ENCODE measurements around the gene IL18BP.
A peak's percentile ranks its signal among the peaks of the same experiment; 100 is the strongest.

Gene IL18BP

DNA sequence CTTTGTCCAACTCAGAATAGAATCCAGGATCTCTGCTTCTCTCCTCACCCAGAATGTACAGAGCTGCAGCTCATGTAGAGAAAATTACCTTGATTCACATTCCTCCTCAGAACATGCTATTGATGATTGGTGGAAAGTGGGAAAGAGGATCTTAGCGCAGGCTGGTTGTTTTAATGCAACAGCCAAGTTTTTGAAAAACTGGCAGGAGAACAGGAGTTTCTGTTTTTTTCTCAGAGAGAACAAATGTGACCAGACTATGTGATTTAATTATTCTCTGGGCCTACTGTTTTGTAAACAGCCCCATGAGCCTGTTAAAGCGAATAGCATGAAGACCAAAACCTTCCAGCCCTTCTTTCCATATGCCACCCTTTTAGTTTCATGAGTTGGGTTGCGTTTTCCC, 19.1 kb upstream of the IL18BP start:
- Histone ChIP-seq H3K4me2 (ENCODE audit: low read length) (no peak overlapping the region), H3K79me2 (ENCODE audit: control insufficient read depth, insufficient read depth, low read length, poor library complexity) (no peaks in the 10 kb centered on the region), H3K18ac (ENCODE audit: low read length) (no peak overlapping the region), H2BK12ac (ENCODE audit: low read length) (no peak overlapping the region), H3K4ac (ENCODE audit: low read depth, low read length) (no peak overlapping the region), H3K9ac (ENCODE audit: low read length) (no peak overlapping the region), H3K14ac (ENCODE audit: low read length) (no peak overlapping the region), H2BK120ac (ENCODE audit: insufficient read depth, low read length, poor library complexity) (no peak overlapping the region), H3K27ac (ENCODE audit: low read depth, low read length) (no peak overlapping the region), H4K12ac (ENCODE audit: low read depth, low read length) (no peak overlapping the region), H4K8ac (ENCODE audit: low read depth, low read length) (no peak overlapping the region), H3K27me3 (ENCODE audit: insufficient read depth, low read length) (no peaks in the 10 kb centered on the region), H3K79me1 (ENCODE audit: low read length) (no peaks in the 10 kb centered on the region), H3K36me3 (ENCODE audit: control insufficient read depth in 1 of 2, insufficient read depth in 2 of 2, low read length in 2 of 2) (peaks cover 6 to 7% of the 10 kb centered on the region in 2 experiments), H4K91ac (ENCODE audit: low read depth, low read length) (no peak overlapping the region), H2AK5ac (ENCODE audit: low read length) (no peak overlapping the region), H3K9me3 (ENCODE audit: insufficient read depth, low read depth, low read length) (no peaks in the 10 kb centered on the region), H3K4me1 (ENCODE audit: control insufficient read depth in 1 of 2, insufficient read depth in 2 of 2, low read length in 2 of 2) (no peaks in the 10 kb centered on the region), H2BK5ac (ENCODE audit: low read depth, low read length, poor library complexity) (no peak overlapping the region), H2AFZ (ENCODE audit: insufficient read depth, low read length, poor library complexity) (no peak overlapping the region), H3K23ac (ENCODE audit: low read length) (no peak overlapping the region), H3K4me3 (ENCODE audit: low read depth, low read length) (no peak overlapping the region)
- no peak for DNase-seq
- no CpG with 5 or more reads among the region's 3 CpGs for WGBS (ENCODE audit: extremely low coverage, insufficient coverage, insufficient read length)

DNA sequence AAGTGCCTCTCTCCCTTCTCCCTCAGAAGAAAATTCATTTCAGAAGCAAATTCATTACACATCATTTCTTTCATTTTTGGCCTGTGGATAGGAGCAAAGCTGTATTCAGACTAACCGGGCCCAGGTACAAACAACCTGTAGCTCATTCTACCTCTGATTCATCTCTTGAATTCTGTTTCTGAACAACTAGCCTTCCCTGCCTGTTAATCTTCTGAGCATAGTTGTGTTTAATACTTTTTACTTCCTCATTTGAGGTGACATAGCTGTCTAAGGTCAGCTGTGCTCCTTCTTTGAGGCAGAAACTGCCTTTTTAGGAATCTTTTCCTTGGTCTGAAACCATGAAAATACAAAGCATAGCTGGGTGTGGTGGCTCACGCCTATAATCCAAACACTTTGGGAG, 12.6 kb upstream of the IL18BP start:
- Histone ChIP-seq H3K79me2 (ENCODE audit: control insufficient read depth, insufficient read depth, low read length, poor library complexity) (no peaks in the 10 kb centered on the region), H4K12ac (ENCODE audit: low read depth, low read length) (no peak overlapping the region), H2AFZ (ENCODE audit: insufficient read depth, low read length, poor library complexity) (no peak overlapping the region), H3K27me3 (ENCODE audit: insufficient read depth, low read length) (no peaks in the 10 kb centered on the region), H3K27ac (ENCODE audit: low read depth, low read length) (no peak overlapping the region), H3K4me1 (ENCODE audit: control insufficient read depth in 1 of 2, insufficient read depth in 2 of 2, low read length in 2 of 2) (no peaks in the 10 kb centered on the region), H3K9me3 (ENCODE audit: insufficient read depth, low read depth, low read length) (no peaks in the 10 kb centered on the region), H3K14ac (ENCODE audit: low read length) (no peak overlapping the region), H3K23ac (ENCODE audit: low read length) (no peak overlapping the region), H3K4me3 (ENCODE audit: low read depth, low read length) (no peak overlapping the region), H3K36me3 (ENCODE audit: control insufficient read depth in 1 of 2, insufficient read depth in 2 of 2, low read length in 2 of 2) (peaks cover 5 to 12% of the 10 kb centered on the region in 2 experiments), H2BK5ac (ENCODE audit: low read depth, low read length, poor library complexity) (no peak overlapping the region), H2BK12ac (ENCODE audit: low read length) (no peak overlapping the region), H4K8ac (ENCODE audit: low read depth, low read length) (no peak overlapping the region), H3K79me1 (ENCODE audit: low read length) (no peaks in the 10 kb centered on the region), H2AK5ac (ENCODE audit: low read length) (no peak overlapping the region), H3K4ac (ENCODE audit: low read depth, low read length) (no peak overlapping the region), H2BK120ac (ENCODE audit: insufficient read depth, low read length, poor library complexity) (no peak overlapping the region), H3K9ac (ENCODE audit: low read length) (no peak overlapping the region), H4K91ac (ENCODE audit: low read depth, low read length) (no peak overlapping the region), H3K18ac (ENCODE audit: low read length) (no peak overlapping the region), H3K4me2 (ENCODE audit: low read length) (no peak overlapping the region)
- WGBS (ENCODE audit: extremely low coverage, insufficient coverage, insufficient read length) = no CpG with 5 or more reads among the region's 2 CpGs
- DNase-seq = no peak

DNA sequence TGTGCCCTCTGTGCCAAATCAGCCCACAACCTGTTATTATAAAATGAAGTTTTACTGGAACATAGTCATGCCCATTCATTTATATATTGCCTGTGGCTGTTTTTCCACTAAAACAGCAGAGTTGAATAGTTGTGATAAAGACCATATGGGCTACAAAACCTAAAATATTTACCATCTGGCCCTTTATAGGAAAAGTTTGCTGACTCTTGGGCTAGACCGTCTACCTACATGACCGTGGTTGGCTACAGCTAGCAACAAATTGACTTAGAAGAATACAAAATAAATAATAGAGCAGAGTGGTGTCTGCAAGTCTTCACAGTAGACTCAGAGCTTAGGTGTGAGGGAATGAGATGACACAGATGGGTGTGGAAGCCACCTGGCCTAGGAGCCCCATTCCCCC, 11.2 kb upstream of the IL18BP start:
- Histone ChIP-seq H3K18ac (ENCODE audit: low read length) (no peak overlapping the region), H4K12ac (ENCODE audit: low read depth, low read length) (no peak overlapping the region), H3K36me3 (ENCODE audit: control insufficient read depth in 1 of 2, insufficient read depth in 2 of 2, low read length in 2 of 2) (peaks cover 5 to 12% of the 10 kb centered on the region in 2 experiments), H2AK5ac (ENCODE audit: low read length) (no peak overlapping the region), H3K9me3 (ENCODE audit: insufficient read depth, low read depth, low read length) (no peaks in the 10 kb centered on the region), H2AFZ (ENCODE audit: insufficient read depth, low read length, poor library complexity) (no peak overlapping the region), H3K14ac (ENCODE audit: low read length) (no peak overlapping the region), H2BK120ac (ENCODE audit: insufficient read depth, low read length, poor library complexity) (no peak overlapping the region), H2BK5ac (ENCODE audit: low read depth, low read length, poor library complexity) (no peak overlapping the region), H3K23ac (ENCODE audit: low read length) (no peak overlapping the region), H3K9ac (ENCODE audit: low read length) (no peak overlapping the region), H3K4me2 (ENCODE audit: low read length) (no peak overlapping the region), H3K4me3 (ENCODE audit: low read depth, low read length) (no peak overlapping the region), H3K27ac (ENCODE audit: low read depth, low read length) (no peak overlapping the region), H4K91ac (ENCODE audit: low read depth, low read length) (no peak overlapping the region), H3K27me3 (ENCODE audit: insufficient read depth, low read length) (no peaks in the 10 kb centered on the region), H3K79me1 (ENCODE audit: low read length) (no peaks in the 10 kb centered on the region), H3K4ac (ENCODE audit: low read depth, low read length) (no peak overlapping the region), H3K4me1 (ENCODE audit: control insufficient read depth in 1 of 2, insufficient read depth in 2 of 2, low read length in 2 of 2) (no peaks in the 10 kb centered on the region), H3K79me2 (ENCODE audit: control insufficient read depth, insufficient read depth, low read length, poor library complexity) (no peaks in the 10 kb centered on the region), H4K8ac (ENCODE audit: low read depth, low read length) (no peak overlapping the region), H2BK12ac (ENCODE audit: low read length) (no peak overlapping the region)
- WGBS (ENCODE audit: extremely low coverage, insufficient coverage, insufficient read length) = no CpG with 5 or more reads among the region's 2 CpGs
- DNase-seq = peak; percentile 56 to 71

DNA sequence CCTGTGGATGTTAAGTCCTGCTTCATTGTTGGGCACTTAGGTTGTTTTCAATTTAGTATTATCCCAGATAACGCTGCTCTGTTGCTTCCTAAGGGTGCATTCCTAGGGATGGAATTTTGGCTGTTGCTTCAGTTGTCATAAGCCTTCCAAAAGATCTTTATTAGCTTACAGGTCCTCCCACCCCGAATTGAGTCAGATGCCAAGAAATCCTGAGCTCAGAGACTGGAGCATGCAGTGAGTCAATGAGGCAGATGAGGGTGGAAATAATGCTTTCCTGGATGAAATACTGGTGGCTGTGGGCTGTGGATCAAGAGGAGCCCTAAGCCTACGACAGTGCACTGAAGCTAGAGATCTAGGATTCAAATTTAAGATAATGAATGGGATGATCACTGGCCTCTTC, 10.7 kb upstream of the IL18BP start:
- no peak overlapping the region for H3K4me2 ChIP-seq (ENCODE audit: low read length)
- no peak overlapping the region for H2BK120ac ChIP-seq (ENCODE audit: insufficient read depth, low read length, poor library complexity)
- no peak overlapping the region for H3K9ac ChIP-seq (ENCODE audit: low read length)
- no peaks in the 10 kb centered on the region for H3K4me1 ChIP-seq (ENCODE audit: control insufficient read depth in 1 of 2, insufficient read depth in 2 of 2, low read length in 2 of 2)
- H4K91ac ChIP-seq (ENCODE audit: low read depth, low read length) = no peak overlapping the region
- H2AK5ac ChIP-seq (ENCODE audit: low read length) = no peak overlapping the region
- H3K4ac ChIP-seq (ENCODE audit: low read depth, low read length) = no peak overlapping the region
- WGBS (ENCODE audit: extremely low coverage, insufficient coverage, insufficient read length) = no CpG with 5 or more reads among the region's 3 CpGs
- H3K14ac ChIP-seq (ENCODE audit: low read length) = no peak overlapping the region
- no peak overlapping the region for H4K8ac ChIP-seq (ENCODE audit: low read depth, low read length)
- no peak overlapping the region for H3K27ac ChIP-seq (ENCODE audit: low read depth, low read length)
- no peak overlapping the region for H3K4me3 ChIP-seq (ENCODE audit: low read depth, low read length)
- H3K18ac ChIP-seq (ENCODE audit: low read length) = no peak overlapping the region
- no peaks in the 10 kb centered on the region for H3K9me3 ChIP-seq (ENCODE audit: insufficient read depth, low read depth, low read length)
- no peak overlapping the region for H2BK12ac ChIP-seq (ENCODE audit: low read length)
- H3K79me1 ChIP-seq (ENCODE audit: low read length) = no peaks in the 10 kb centered on the region
- no peak overlapping the region for H2AFZ ChIP-seq (ENCODE audit: insufficient read depth, low read length, poor library complexity)
- DNase-seq = peak; percentile 89 to 94
- H3K36me3 ChIP-seq (ENCODE audit: control insufficient read depth in 1 of 2, insufficient read depth in 2 of 2, low read length in 2 of 2) = peaks cover 3 to 12% of the 10 kb centered on the region in 2 experiments
- no peak overlapping the region for H4K12ac ChIP-seq (ENCODE audit: low read depth, low read length)
- no peak overlapping the region for H3K23ac ChIP-seq (ENCODE audit: low read length)
- H2BK5ac ChIP-seq (ENCODE audit: low read depth, low read length, poor library complexity) = no peak overlapping the region
- no peaks in the 10 kb centered on the region for H3K27me3 ChIP-seq (ENCODE audit: insufficient read depth, low read length)
- no peaks in the 10 kb centered on the region for H3K79me2 ChIP-seq (ENCODE audit: control insufficient read depth, insufficient read depth, low read length, poor library complexity)
